ENCODE data around the gene C9orf152.

DNA sequence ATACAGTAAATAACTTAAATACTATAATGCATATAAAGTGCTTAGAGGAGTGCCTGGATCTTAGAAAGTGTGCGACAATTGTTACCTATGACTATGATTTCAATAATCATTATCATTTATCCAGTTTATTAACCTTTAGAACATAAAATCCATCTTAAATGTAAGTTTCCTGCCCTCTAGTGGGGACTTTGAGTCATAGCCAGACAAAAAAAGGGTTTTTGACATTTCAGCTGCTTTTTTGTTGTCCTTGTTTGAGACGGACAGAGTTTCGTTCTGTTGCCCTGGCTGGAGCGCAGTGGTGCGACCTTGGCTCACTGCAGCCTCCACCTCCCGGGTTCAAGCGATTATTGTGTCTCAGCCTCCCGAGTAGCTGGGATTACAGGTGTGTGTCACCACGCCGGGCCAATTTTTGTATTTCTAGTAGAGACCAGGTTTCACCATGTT lies 9.7 kb upstream of the C9orf152 start:
- TF ChIP-seq, protein P1, sequence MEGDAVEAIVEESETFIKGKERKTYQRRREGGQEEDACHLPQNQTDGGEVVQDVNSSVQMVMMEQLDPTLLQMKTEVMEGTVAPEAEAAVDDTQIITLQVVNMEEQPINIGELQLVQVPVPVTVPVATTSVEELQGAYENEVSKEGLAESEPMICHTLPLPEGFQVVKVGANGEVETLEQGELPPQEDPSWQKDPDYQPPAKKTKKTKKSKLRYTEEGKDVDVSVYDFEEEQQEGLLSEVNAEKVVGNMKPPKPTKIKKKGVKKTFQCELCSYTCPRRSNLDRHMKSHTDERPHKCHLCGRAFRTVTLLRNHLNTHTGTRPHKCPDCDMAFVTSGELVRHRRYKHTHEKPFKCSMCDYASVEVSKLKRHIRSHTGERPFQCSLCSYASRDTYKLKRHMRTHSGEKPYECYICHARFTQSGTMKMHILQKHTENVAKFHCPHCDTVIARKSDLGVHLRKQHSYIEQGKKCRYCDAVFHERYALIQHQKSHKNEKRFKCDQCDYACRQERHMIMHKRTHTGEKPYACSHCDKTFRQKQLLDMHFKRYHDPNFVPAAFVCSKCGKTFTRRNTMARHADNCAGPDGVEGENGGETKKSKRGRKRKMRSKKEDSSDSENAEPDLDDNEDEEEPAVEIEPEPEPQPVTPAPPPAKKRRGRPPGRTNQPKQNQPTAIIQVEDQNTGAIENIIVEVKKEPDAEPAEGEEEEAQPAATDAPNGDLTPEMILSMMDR (IDR thresholded peaks at IDR 0.05; ENCODE audit: borderline replicate concordance, extremely low read depth, low read length, poor library complexity, severe bottlenecking), result peak; percentile 83
- no peak for TF ChIP-seq EZH2 (IDR thresholded peaks at IDR 0.05; ENCODE audit: borderline replicate concordance, low read depth, low read length, severe bottlenecking)

Data from DND-41 (cell line).